SH-SY5Y (cell line): ENCODE measurements around the gene TOM1L2.

Experiments
- GATA2 ChIP-seq: IDR thresholded peaks from 2 replicates; pipeline ENCODE4 v1.6.1; 2011; ENCODE audit warnings: mild to moderate bottlenecking, low read depth, low read length
- GATA3 ChIP-seq: IDR thresholded peaks from 2 replicates; pipeline ENCODE4 v1.6.1; 2011; ENCODE audit warnings: low read depth, mild to moderate bottlenecking, low read length, moderate library complexity

The TOM1L2 gene

DNA sequence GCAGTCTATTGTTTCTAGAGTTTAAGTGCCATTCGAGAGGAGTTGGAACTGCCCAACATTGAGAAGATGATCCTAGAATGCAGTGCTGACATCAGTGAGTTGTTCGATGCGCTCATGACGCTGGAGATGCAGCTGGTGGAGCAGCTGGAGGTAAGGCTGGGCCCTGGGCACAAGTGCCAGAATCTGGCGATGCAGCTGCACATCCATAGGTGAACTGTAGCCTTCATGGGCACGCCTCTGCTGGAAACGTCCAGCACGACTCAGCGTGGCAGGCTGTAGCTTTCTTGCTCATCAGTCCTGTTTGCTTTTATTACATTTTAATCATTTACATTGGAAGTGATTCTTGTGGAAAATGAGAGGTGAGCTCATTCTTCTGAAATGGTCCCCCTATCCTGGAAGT, 32.1 kb upstream of the TOM1L2 start:
- TF ChIP-seq GATA3 (no peak), GATA2 (no peak)

DNA sequence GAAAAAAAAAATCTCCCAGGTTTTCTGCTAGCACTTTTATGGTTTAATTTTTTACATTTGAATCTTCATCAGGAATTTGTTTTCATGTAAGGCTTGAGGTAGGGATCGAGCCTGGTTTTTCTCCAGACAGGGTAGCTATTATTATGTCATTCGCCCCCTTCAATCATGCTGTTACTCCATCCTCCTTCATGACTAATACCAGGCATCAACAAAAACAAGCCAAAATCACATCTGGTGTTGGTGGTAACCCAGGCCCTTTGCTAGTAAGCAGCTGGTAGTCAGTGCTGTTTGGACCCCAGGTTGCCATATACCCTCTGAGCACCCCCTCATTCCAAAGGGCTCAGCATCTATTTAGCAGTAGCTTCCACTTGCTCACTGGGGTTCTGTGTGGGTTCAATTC, 30.0 kb upstream of the TOM1L2 start:
- TF ChIP-seq GATA3 (no peak), GATA2 (no peak)

DNA sequence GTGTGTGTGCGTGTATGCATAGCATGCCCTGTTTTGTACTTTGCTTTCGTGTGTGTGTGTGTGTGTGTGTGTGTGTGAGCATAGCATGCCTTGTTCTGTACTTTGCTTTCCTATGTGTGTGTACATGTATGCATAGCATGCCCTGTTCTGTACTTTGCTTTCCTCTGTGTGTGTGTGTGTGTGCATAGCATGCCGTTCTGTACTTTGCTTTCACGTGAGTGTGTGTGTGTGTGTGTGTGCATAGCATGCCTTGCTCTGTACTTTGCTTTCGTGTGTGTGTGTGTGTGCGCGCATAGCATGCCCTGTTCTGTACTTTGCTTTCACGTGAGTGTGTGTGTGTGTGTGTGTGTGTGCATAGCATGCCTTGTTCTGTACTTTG, 27.8 kb upstream of the TOM1L2 start:
- no peak for TF ChIP-seq GATA3
- TF ChIP-seq GATA2, result no peak

DNA sequence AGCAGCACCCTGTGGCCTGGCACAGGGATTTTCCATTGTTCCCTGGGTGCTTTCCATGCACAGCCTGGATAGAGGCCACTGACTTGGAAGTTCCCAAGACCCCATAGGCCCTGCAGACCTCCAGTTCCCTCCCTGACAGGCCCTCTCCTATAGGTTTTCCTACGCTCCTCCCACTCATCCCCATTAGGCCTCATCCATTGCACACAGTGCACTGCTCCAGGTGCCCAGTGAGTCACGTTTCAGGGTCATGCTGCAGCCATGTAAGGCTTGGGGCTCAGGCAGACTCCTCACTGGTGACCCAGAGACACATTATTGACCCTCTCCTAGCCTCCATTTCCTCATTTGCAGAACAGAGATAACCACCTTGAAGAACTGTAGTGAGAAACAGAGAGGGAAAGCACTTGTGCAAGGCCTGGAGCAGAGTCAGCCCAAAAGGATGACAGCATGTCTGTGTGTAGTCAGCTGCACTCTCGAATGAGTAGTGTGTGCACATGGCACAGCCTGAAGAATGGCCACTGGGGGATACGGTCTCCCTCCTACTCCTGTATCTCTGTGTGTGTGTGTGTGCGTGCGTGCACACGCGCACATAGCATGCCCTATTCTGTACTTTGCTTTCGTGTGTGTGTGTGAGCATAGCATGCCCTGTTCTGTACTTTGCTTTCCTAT, 27.3 kb upstream of the TOM1L2 start:
- TF ChIP-seq GATA3, result no peak
- TF ChIP-seq GATA2, result no peak

DNA sequence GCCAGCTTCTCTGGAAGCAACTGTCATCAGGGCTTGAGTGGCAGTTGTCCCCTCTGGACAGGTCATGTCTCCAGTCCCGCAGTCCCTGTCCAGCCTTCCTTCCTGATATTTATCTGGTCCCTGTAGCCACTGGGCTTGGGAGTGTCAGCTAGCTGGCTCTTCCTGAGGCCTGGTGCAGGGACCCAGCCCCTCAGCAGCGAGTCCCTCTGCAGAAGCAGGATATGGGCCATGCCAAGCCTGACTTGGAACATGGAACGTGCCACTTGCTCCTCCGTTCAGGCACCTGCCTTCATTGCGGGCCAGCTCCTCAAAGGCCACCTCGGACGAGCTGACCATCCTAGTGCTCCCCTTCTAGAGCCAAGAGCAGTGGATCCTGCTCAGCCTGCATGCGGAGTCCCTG, 26.7 kb upstream of the TOM1L2 start:
- no peak for TF ChIP-seq GATA2
- no peak for TF ChIP-seq GATA3

DNA sequence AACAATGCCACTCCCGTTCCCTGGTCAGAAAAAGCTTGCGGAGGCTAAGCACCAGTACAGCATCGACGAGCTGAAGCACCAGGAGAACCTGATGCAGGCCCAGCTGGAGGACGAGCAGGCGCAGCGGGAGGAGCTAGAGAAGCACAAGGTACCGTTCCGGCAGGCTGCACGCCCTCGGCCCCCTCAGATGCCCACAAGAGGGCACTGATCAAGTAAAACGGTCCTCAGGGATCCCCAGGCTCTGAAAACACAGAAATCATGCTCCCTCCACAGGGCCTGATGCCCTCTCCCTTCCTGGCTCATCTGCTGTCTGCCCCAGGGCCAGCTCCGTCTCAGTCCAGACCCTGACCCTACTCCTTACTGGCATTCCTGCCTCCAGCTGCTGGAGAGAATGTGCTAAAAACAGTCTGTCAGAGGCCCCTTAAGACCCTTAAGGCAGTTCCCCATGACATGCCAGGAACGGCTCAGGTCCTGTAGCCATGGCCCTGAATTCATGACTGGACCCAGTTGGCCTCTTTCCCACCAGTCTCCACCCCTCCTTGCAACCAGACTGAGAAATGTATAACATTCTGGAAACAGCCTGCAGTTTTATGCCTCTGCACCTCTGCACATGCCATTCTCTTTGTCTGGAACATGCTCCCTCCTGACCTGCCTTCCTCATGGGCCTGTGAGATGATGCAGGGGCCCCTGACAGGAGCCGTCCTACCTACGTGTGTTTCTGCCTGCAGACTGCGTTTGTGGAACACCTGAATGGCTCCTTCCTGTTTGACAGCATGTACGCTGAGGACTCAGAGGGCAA, 22.3 kb upstream of the TOM1L2 start:
- TF ChIP-seq GATA3 (no peak), GATA2 (no peak)

DNA sequence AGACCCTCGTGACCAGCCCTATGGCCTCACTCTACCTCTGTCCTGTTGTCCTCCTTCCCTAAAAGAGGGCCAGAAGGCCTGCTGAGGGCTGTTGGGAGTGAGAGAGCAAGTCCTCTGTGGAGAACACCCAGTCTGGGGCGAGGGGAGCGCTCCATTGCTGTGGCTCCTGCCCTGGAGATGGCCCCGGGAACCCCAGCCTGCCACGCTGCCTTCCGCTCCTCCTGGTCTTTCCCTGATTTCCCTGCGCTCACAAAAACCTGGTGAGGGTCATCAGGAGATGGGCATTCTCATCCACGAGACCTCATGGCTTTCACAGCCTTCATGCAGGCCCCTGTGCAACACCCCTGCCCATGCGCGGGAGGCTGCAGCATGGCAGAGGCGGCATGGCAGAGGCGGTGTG, 21.7 kb upstream of the TOM1L2 start:
- TF ChIP-seq GATA2, result no peak

DNA sequence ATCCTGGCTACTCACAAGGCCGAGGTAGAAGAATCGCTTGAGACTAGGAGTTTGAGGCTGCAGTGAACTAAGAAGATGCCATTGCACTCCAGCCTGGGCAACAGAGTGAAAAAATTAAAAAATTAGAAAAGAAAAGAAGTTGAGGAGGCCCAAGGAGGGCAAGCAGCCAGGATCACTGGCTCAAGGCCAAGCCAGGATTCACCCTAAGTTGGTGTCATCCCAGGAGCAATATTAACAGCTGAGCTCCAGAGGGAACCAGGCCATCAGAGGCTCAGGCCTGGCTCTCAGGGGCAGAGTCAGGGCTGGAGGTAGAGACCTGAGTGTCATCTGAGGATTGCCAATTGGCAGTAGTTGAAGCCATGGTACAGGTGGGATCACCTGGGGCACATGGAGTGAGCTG, 21.2 kb upstream of the TOM1L2 start:
- no peak for TF ChIP-seq GATA2
- no peak for TF ChIP-seq GATA3

DNA sequence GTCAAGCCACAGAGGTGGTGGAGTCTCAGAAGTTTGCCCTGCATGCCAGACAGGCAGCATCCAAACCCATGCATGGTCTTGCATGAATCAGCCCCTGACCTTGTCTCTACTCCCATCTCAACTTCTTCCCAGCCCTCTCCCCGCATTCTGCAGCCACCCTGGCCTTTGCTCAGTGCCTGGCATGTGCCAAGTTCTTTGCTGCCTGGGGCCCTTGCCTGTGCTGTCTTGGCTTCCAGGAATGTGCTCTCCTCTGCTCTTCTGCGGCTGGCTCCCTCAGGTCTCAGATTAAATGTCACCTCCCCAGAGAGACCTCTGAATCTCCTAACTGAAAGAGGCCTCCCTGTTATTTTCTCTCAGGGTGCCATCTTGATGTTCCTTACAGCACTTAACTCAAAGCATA, 18.1 kb upstream of the TOM1L2 start:
- TF ChIP-seq GATA3 (no peak), GATA2 (no peak)

DNA sequence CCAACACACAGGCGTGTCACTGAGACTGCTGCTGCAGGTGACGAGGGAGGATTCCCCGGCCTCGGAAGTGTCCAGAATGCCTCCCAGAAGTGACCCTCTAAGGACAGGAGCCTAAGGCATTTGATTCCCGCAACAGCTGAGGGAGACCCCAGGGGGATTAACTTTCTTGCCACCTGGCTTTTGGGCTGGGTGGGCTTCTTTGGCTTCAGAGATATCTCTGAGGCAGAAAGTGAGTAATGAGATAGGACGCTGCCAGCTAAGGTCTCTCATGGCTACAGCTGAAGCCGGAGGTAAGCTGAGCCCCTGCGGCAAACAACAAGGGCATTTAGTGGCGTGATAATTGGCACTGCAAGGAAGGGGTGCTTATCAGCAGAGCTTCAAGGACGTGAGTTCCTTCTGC, 17.4 kb upstream of the TOM1L2 start:
- TF ChIP-seq GATA2 (no peak), GATA3 (no peak)

DNA sequence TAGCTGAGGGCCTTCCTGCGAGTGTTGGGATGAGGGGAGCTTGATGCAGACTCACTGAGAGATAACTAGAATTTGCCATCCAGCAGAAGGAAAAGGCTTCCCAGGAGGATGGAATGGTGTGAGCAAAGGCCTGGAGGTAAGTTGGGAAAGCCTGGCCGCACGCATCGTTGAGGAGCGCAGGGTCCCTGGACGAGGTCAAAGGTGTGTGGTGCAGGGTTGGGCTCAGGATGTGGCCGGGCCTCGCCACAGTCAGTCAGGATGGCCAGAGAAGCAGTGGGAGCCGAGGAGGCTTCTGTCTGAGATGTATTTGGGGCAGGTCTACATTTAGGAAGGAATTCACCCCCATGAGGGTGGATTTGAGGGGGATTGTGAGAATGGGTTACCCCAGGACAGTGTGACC, 16.9 kb upstream of the TOM1L2 start:
- TF ChIP-seq GATA2 (no peak), GATA3 (no peak)

DNA sequence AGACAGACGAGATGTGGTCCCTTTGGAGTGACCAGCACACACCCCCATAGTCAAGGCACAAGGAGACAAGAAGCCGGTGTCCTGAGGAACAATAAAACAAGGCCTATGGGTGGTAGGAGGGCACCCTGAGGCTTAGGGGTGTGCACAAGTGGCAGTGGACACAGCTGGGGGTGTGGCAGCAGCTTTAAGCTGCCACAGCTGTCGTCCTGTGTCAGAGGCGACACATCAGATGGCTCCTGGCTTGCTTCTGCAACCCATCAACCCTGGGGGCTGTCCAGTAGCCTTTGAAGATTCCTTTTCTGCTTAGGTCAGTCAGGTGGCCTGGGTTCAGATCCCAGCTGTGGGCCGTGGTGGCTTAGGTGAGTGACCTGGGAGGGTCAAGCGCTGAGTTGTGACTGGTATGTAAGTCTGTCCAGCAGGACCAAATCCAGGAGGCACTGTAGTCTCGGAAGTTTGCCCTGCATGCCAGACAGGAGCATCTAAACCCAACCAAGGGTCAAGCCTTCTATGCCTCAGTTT, 16.3 kb upstream of the TOM1L2 start:
- TF ChIP-seq GATA3, result no peak
- no peak for TF ChIP-seq GATA2

DNA sequence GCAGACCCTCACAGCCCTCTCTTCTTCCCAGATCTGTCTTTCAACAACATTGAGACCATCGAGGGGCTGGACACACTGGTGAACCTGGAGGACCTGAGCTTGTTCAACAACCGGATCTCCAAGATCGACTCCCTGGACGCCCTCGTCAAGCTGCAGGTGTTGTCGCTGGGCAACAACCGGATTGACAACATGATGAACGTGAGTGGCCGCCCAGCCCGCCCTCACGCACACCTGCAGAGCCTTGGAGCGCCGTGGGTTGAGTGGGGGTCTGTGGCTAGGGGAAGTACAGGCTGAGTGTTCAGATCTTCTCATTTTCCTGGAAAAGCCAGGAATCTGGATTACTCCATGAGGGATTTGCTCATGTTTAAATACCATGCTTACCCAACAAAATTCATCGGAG, 15.7 kb upstream of the TOM1L2 start:
- TF ChIP-seq GATA3 (no peak), GATA2 (no peak)

DNA sequence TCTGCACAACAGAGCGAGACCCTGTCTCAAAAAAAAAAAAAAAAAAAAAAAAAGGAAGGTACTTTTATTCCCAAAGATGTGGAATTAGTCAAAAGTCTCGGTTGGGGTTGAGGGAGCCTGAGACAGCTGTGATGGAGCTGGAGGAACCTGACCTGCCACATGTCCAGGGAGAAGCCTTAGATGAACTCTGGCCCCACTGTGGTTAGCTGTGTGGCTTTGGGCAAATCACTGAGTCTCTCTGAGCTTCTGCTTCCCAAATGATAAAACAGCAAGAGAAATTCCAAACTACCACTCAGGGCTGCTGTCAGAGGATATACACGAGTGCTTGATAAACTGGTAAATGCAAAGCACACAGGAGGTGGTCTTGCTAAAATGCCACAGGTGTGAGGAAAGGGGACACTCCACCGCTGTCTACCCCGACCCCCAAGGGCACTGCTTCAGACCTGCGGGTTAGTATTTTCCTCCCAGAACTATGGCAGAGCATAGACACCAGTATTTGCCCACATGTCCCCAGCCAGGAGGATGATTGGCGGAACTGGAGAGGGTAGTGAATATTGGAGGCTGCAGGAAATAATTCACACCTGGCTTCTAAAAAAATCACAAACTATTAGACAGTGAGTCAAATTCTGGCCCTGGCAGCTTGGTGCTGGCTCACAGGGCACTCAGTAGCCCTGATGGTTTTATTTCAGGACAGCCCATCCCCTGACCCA, 15.1 kb upstream of the TOM1L2 start:
- no peak for TF ChIP-seq GATA3
- TF ChIP-seq GATA2, result no peak

DNA sequence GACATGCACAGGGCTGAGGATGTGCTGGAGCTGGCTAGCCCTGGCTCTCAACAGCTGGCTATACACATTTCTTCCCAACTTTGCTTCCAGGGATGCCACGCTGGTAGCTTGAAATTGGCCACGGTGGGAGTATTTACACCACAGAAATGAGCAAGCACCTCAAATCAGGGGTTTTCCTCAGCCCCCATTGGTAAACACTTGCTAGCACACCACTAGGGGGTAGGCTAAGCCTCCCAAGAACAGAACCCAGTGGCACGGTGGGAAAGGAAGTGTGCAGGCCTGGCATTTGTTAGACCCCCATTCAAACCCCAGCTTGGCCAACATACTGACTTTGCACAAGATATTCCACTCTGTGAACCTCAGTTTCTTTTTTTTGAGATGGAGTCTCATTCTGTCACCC, 13.4 kb upstream of the TOM1L2 start:
- TF ChIP-seq GATA3, result no peak
- no peak for TF ChIP-seq GATA2

DNA sequence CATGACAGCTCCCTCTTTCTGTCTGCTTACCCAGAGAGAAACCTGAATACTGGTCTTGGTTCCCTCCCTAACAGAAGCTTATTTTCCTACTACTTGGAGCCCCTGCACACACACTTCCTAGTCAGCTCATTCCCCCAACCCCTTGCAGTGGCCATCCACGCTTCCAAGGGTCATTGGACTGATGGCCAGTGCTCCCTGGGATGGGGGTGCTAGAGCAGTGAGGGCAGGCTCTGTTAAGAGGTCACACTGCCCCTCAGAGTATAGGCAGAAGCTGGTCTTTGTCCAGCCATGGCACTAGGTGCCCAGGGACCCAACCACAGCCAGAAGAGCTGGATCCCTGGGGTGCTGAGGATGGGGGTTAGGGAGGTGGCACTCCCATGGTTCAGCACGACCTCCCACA, 13.0 kb upstream of the TOM1L2 start:
- TF ChIP-seq GATA2 (no peak), GATA3 (no peak)
